CD4-positive, alpha-beta T cell treated with Interleukin-1 beta for 1 hour (primary cell): ENCODE data around the gene BRD3OS.
"Not testable (repeated sequence)": the region's sequence is repeated elsewhere in the genome, so short reads cannot be mapped to it uniquely, and the experiment has no call there.

Experiments used
- DNase-seq, 2 donors: peaks; one replicate each; pipeline ENCODE4 v3.0.0-alpha.2; 2020 to 2022

Gene BRD3OS

GRCh38 chr9:134066526-134066912 is 41.2 kb downstream of the BRD3OS start:
- no peak for DNase-seq

- DNase-seq = peak; percentile 44 to 61
These were observed 41.9 kb downstream of the BRD3OS start for GRCh38 chr9:134066913-134067851.

- DNase-seq = peak; percentile 88
These were observed 42.8 kb downstream of the BRD3OS start, which contains the start of gene BRD3 for GRCh38 chr9:134067904-134068743. Gene BRD3 (minus strand): TSS chr9:134068026. CDS start chr9:134053477, 14,549 bp downstream.

- no peak for DNase-seq
These were observed 43.6 kb downstream of the BRD3OS start for GRCh38 chr9:134068744-134069479.

GRCh38 chr9:134069480-134070399 is 44.5 kb downstream of the BRD3OS start:
- no peak for DNase-seq

- DNase-seq = no peak
These were observed 45.9 kb downstream of the BRD3OS start for GRCh38 chr9:134071149-134071548.

- not testable (repeated sequence) for DNase-seq
These were observed 47.4 kb downstream of the BRD3OS start for GRCh38 chr9:134072683-134073082.

- DNase-seq = no peak
These were observed 48.2 kb downstream of the BRD3OS start for GRCh38 chr9:134073500-134073899.

- DNase-seq = not testable (repeated sequence)
These were observed 50.4 kb downstream of the BRD3OS start for GRCh38 chr9:134075689-134076088.

GRCh38 chr9:134076644-134077043 is 51.4 kb downstream of the BRD3OS start:
- DNase-seq = no peak
